Kidney (tissue), 14 donors: Measurements from ENCODE around the gene TCEANC2. TPM values are rescaled to one million over a fixed set of nuclear protein-coding genes. Genes with fewer than 3 reads are reported as not detected.

Experiments used
- DNase-seq, 5 donors: peaks; one replicate each; pipeline ENCODE4 v3.0.0-alpha.2; 2013 to 2020
- FAIRE-seq: peaks from 2 replicates; lab custom pipeline; 2012; peaks lifted over from hg19 to GRCh38; lab: Jason Lieb, UNC
- H3K27ac ChIP-seq, 2 donors: one replicate each; pipeline ENCODE4 v1.7.0; 2013; ENCODE audit warnings: low read depth in 2 of 2, low read length in 2 of 2, inconsistent platforms in 1 of 2
- H3K27me3 ChIP-seq: one replicate; pipeline ENCODE4 v1.7.1; 2013; ENCODE audit warnings: low read length, inconsistent platforms; ENCODE audit not compliant: control insufficient read depth, insufficient read depth
- H3K36me3 ChIP-seq, 3 donors: one replicate each; pipeline versions ENCODE4 v1.7.0 to v1.7.1; 2013; ENCODE audit warnings: low read length in 3 of 3, control low read depth in 1 of 3, inconsistent platforms in 1 of 3; ENCODE audit not compliant: insufficient read depth in 3 of 3, control insufficient read depth in 2 of 3
- H3K4me1 ChIP-seq, 3 donors: one replicate each; pipeline versions ENCODE4 v1.7.0 to v1.7.1; 2013; ENCODE audit warnings: low read length in 3 of 3, inconsistent platforms in 1 of 3, low read depth in 1 of 3; ENCODE audit not compliant: control insufficient read depth in 2 of 3, insufficient read depth in 2 of 3
- H3K4me3 ChIP-seq, 3 donors: one replicate each; pipeline versions ENCODE4 v1.7.0 to v1.8.1; 2013; ENCODE audit warnings: low read length in 3 of 3, control low read depth in 1 of 3, inconsistent platforms in 1 of 3
- H3K9ac ChIP-seq, 3 donors: one replicate each; pipeline versions ENCODE4 v1.7.0 to v1.7.1; 2013; ENCODE audit warnings: low read length in 3 of 3, control low read depth in 1 of 3, inconsistent platforms in 1 of 3
- H3K9me3 ChIP-seq, 3 donors: one replicate each; pipeline versions ENCODE4 v1.7.0 to v1.7.1; 2013; ENCODE audit warnings: low read length in 3 of 3, control low read depth in 1 of 3, inconsistent platforms in 1 of 3; ENCODE audit not compliant: control insufficient read depth in 2 of 3, insufficient read depth in 1 of 3
- intact Hi-C: fragments of 100-400 bp; cut with DNase I; formaldehyde crosslinking; loops from one replicate; pipeline ENCODE4 v1.11.1; 2022
- polyA plus RNA-seq: library from polyadenylated mRNA; stranded (reverse); fragments of 350-450 nt; fragmentation: Illumina TruSeq; extraction: RNeasy Lipid Tissue Mini Kit (QIAGEN cat#74804); gene quantifications from one replicate; pipeline ENCODE4 v1.2.3, GENCODE V29; 2014; ENCODE audit warnings: low read depth, low replicate concordance; ENCODE audit not compliant: insufficient read depth
- total RNA-seq: library from RNA; stranded (reverse); fragmentation: NEBNext Ultra II Directional; extraction: Animal tissue kit (Norgen Biotek cat#: 25700); gene quantifications from one replicate; pipeline ENCODE4 v1.2.1, GENCODE V29; 2021
- TF ChIP-seq, protein P1 (sequence below): IDR thresholded peaks from 3 replicates; pipeline ENCODE4 v1.5.1; 2012; ENCODE audit warnings: mild to moderate bottlenecking, moderate library complexity, borderline replicate concordance; ENCODE audit not compliant: insufficient read depth; ENCODE audit errors: extremely low read depth
- donor health status: control.
- donor health status: control.
- donor health status: control.
- donor health status: control.
- donor health status: control.
- donor health status: DM: yes; HTN: yes; CAD: no.
- donor health status: Normal renal cell carcinoma (clear cell type).

The TCEANC2 gene
- total and polyA plus RNA-seq, 2 donors from 2014 or later = 3.1 to 5.1 TPM

GRCh38 chr1:54006508-54006907 is 46.9 kb upstream of the TCEANC2 start:
- Histone ChIP-seq H3K9me3 (no peaks in the 10 kb centered on the region), H3K27ac (no peak overlapping the region), H3K27me3 (no peaks in the 10 kb centered on the region), H3K4me3 (no peak overlapping the region), H3K9ac (no peak overlapping the region), H3K36me3 (no peaks in the 10 kb centered on the region), H3K4me1 (no peaks in the 10 kb centered on the region)
- FAIRE-seq (no peak), DNase-seq (no peak)
- TF ChIP-seq, protein P1, sequence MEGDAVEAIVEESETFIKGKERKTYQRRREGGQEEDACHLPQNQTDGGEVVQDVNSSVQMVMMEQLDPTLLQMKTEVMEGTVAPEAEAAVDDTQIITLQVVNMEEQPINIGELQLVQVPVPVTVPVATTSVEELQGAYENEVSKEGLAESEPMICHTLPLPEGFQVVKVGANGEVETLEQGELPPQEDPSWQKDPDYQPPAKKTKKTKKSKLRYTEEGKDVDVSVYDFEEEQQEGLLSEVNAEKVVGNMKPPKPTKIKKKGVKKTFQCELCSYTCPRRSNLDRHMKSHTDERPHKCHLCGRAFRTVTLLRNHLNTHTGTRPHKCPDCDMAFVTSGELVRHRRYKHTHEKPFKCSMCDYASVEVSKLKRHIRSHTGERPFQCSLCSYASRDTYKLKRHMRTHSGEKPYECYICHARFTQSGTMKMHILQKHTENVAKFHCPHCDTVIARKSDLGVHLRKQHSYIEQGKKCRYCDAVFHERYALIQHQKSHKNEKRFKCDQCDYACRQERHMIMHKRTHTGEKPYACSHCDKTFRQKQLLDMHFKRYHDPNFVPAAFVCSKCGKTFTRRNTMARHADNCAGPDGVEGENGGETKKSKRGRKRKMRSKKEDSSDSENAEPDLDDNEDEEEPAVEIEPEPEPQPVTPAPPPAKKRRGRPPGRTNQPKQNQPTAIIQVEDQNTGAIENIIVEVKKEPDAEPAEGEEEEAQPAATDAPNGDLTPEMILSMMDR = no peak
- intact Hi-C loops = no loop called here

- H3K27ac ChIP-seq = no peak overlapping the region
- FAIRE-seq = no peak
- H3K4me1 ChIP-seq = no peaks in the 10 kb centered on the region
- intact Hi-C loops = no loop called here
- TF ChIP-seq, protein P1 = no peak
- DNase-seq = no peak
- no peaks in the 10 kb centered on the region for H3K36me3 ChIP-seq
- no peaks in the 10 kb centered on the region for H3K9me3 ChIP-seq
- H3K9ac ChIP-seq = no peak overlapping the region
- no peaks in the 10 kb centered on the region for H3K27me3 ChIP-seq
- no peak overlapping the region for H3K4me3 ChIP-seq
Measured at GRCh38 chr1:54007613-54008012, 45.8 kb upstream of the TCEANC2 start.

DNA sequence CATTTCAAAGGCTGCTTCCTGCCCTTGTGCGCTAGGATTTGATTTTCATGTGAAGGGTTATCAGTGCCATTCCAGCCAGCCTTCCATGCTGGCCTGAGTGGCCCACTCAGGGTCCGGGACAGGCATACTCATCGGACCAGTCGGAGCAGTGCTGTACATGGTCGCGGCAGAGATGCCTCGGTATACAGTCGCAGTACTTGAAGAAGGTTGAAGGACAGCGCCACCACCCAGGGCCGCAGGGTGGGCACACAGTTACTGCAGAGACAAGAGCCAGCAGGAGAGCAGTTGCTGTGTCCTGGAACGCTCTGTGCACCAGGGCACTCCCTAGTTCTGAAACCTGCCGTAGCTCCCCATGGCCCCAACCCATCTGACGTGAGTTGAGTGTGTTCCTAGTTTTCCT is 44.5 kb upstream of the TCEANC2 start:
- Histone ChIP-seq H3K4me1 (no peaks in the 10 kb centered on the region), H3K27ac (no peak overlapping the region), H3K27me3 (no peaks in the 10 kb centered on the region), H3K36me3 (no peaks in the 10 kb centered on the region), H3K9ac (no peak overlapping the region), H3K4me3 (no peak overlapping the region), H3K9me3 (no peaks in the 10 kb centered on the region)
- FAIRE-seq (no peak), DNase-seq (peak in 1 of 5 donors; percentile 63)
- TF ChIP-seq, protein P1 = no peak
- intact Hi-C loops = no loop called here

- no peaks in the 10 kb centered on the region for H3K4me1 ChIP-seq
- H3K27me3 ChIP-seq = no peaks in the 10 kb centered on the region
- H3K9me3 ChIP-seq = no peaks in the 10 kb centered on the region
- intact Hi-C loops = no loop called here
- no peaks in the 10 kb centered on the region for H3K36me3 ChIP-seq
- TF ChIP-seq, protein P1 = no peak
- no peak overlapping the region for H3K9ac ChIP-seq
- H3K4me3 ChIP-seq = no peak overlapping the region
- DNase-seq = no peak
- no peak for FAIRE-seq
- no peak overlapping the region for H3K27ac ChIP-seq
Measured at GRCh38 chr1:54009406-54009805, 44.0 kb upstream of the TCEANC2 start.
